Skeletal muscle tissue (tissue), 5 donors: ENCODE results near the gene ABCA9. TPM values are rescaled to one million over a fixed set of nuclear protein-coding genes. Genes with fewer than 3 reads are reported as not detected.

Experiments used
- H3K27ac ChIP-seq: one replicate; pipeline ENCODE4 v1.7.0; 2013; ENCODE audit warnings: mild to moderate bottlenecking, low read depth, low read length, inconsistent platforms
- H3K27me3 ChIP-seq, 3 donors: one replicate each; pipeline ENCODE4 v1.7.0; 2013; ENCODE audit warnings: low read length in 3 of 3; ENCODE audit not compliant: control insufficient read depth in 3 of 3, insufficient read depth in 3 of 3
- H3K36me3 ChIP-seq, 3 donors: one replicate each; pipeline ENCODE4 v1.7.0; 2013; ENCODE audit warnings: low read length in 3 of 3; ENCODE audit not compliant: control insufficient read depth in 3 of 3, insufficient read depth in 3 of 3
- H3K4me1 ChIP-seq, 3 donors: one replicate each; pipeline ENCODE4 v1.7.0; 2013; ENCODE audit warnings: low read length in 3 of 3, mild to moderate bottlenecking in 3 of 3; ENCODE audit not compliant: control insufficient read depth in 3 of 3, insufficient read depth in 3 of 3
- H3K4me3 ChIP-seq, 3 donors: one replicate each; pipeline ENCODE4 v1.7.0; 2013; ENCODE audit warnings: low read length in 3 of 3
- H3K9ac ChIP-seq, 3 donors: one replicate each; pipeline ENCODE4 v1.7.0; 2013; ENCODE audit warnings: low read length in 3 of 3, mild to moderate bottlenecking in 3 of 3, moderate library complexity in 2 of 3, low read depth in 1 of 3
- H3K9me3 ChIP-seq, 3 donors: one replicate each; pipeline ENCODE4 v1.7.0; 2013; ENCODE audit warnings: low read length in 3 of 3; ENCODE audit not compliant: control insufficient read depth in 3 of 3
- small RNA-seq: library from RNA; depleted of rRNA; stranded (forward); fragments of <200 nt; gene quantifications from one replicate; pipeline ENCODE3, GENCODE V24; 2014
- total RNA-seq: library from RNA; depleted of rRNA; stranded (reverse); fragments of >200 nt; gene quantifications from one replicate; pipeline ENCODE4 v1.2.3, GENCODE V29; 2014
- donor health status: Osteomylitis.

The ABCA9 gene
- total RNA-seq, 1 donor from 2014 or later: 30.3 TPM

- Histone ChIP-seq H3K4me1 (no peaks in the 10 kb centered on the region), H3K27ac (no peak overlapping the region), H3K9ac (no peak overlapping the region), H3K4me3 (no peak overlapping the region), H3K9me3 (no peaks in the 10 kb centered on the region), H3K36me3 (peaks cover 0 to 2% (median 0%) of the 10 kb centered on the region in 3 donors), H3K27me3 (no peaks in the 10 kb centered on the region)
These were observed 117.5 kb downstream of the ABCA9 start for GRCh38 chr17:68943123-68943811.

- H3K36me3 ChIP-seq: peaks cover 0 to 2% (median 0%) of the 10 kb centered on the region in 3 donors
- H3K9me3 ChIP-seq: no peaks in the 10 kb centered on the region
- H3K27ac ChIP-seq: no peak overlapping the region
- H3K4me3 ChIP-seq: no peak overlapping the region
- no peak overlapping the region for H3K9ac ChIP-seq
- H3K4me1 ChIP-seq: no peaks in the 10 kb centered on the region
- H3K27me3 ChIP-seq: no peaks in the 10 kb centered on the region
These were observed 118.3 kb downstream of the ABCA9 start for GRCh38 chr17:68942389-68942788.

GRCh38 chr17:68941761-68942160 lies 119.0 kb downstream of the ABCA9 start:
- H3K4me3 ChIP-seq: no peak overlapping the region
- H3K36me3 ChIP-seq: peaks cover 0 to 2% (median 0%) of the 10 kb centered on the region in 3 donors
- H3K27me3 ChIP-seq: no peaks in the 10 kb centered on the region
- H3K9ac ChIP-seq: no peak overlapping the region
- no peaks in the 10 kb centered on the region for H3K4me1 ChIP-seq
- H3K9me3 ChIP-seq: no peaks in the 10 kb centered on the region
- no peak overlapping the region for H3K27ac ChIP-seq

GRCh38 chr17:68939195-68939594 lies 121.5 kb downstream of the ABCA9 start:
- Histone ChIP-seq H3K36me3 (peaks cover 0 to 2% (median 0%) of the 10 kb centered on the region in 3 donors), H3K9me3 (no peaks in the 10 kb centered on the region), H3K27ac (no peak overlapping the region), H3K27me3 (no peaks in the 10 kb centered on the region), H3K4me3 (no peak overlapping the region), H3K4me1 (no peaks in the 10 kb centered on the region), H3K9ac (no peak overlapping the region)

GRCh38 chr17:68937890-68938514 lies 122.7 kb downstream of the ABCA9 start:
- H3K36me3 ChIP-seq: peaks cover 0 to 2% (median 0%) of the 10 kb centered on the region in 3 donors

GRCh38 chr17:68927516-68927915 lies 133.2 kb downstream of the ABCA9 start:
- no peaks in the 10 kb centered on the region for H3K27me3 ChIP-seq
- no peaks in the 10 kb centered on the region for H3K4me1 ChIP-seq
- no peak overlapping the region for H3K4me3 ChIP-seq
- H3K9me3 ChIP-seq: no peaks in the 10 kb centered on the region
- no peak overlapping the region for H3K27ac ChIP-seq
- no peak overlapping the region for H3K9ac ChIP-seq
- peaks cover 0 to 6% (median 0%) of the 10 kb centered on the region in 3 donors for H3K36me3 ChIP-seq

More at GRCh38 chr17:68937890-68938514, 122.7 kb downstream of the ABCA9 start:
- H3K4me1 ChIP-seq: no peaks in the 10 kb centered on the region
- H3K4me3 ChIP-seq: no peak overlapping the region
- H3K9ac ChIP-seq: no peak overlapping the region
- H3K27me3 ChIP-seq: no peaks in the 10 kb centered on the region
- H3K9me3 ChIP-seq: no peaks in the 10 kb centered on the region
- H3K27ac ChIP-seq: no peak overlapping the region

GRCh38 chr17:68924793-68925720 lies 135.7 kb downstream of the ABCA9 start:
- no peaks in the 10 kb centered on the region for H3K9me3 ChIP-seq
- no peaks in the 10 kb centered on the region for H3K27me3 ChIP-seq
- no peak overlapping the region for H3K9ac ChIP-seq
- no peaks in the 10 kb centered on the region for H3K4me1 ChIP-seq
- H3K27ac ChIP-seq: no peak overlapping the region
- H3K4me3 ChIP-seq: no peak overlapping the region
- peaks cover 0 to 8% (median 0%) of the 10 kb centered on the region in 3 donors for H3K36me3 ChIP-seq

Small RNA genes within 50 kb of the gene (small RNA-seq; reads per million reads assigned to genes)
- gene MIR4524B: 0.07 reads per million

Other genes starting within 250 kb of the ABCA9 start
- gene ABCA8, start 105.5 kb downstream of the ABCA9 start, total RNA-seq: 116 TPM
- 31.8 TPM for gene ABCA6, start 81.0 kb upstream of the ABCA9 start, total RNA-seq
- 17.7 TPM for gene ABCA10, start 167.9 kb upstream of the ABCA9 start, total RNA-seq